NT2/D1 (cell line): Measurements from ENCODE around the gene GBP5.
"Not testable (repeated sequence)": the region's sequence is repeated elsewhere in the genome, so short reads cannot be mapped to it uniquely, and the experiment has no call there.

Source experiments
- DNase-seq: peaks from one replicate; pipeline ENCODE4 v3.0.0-alpha.2; 2011; ENCODE audit warnings: low read depth, low spot score
- H3K27me3 ChIP-seq: 2 replicates; pipeline ENCODE4 v1.6.0; 2011; ENCODE audit warnings: mild to moderate bottlenecking; ENCODE audit not compliant: insufficient read length, insufficient read depth
- H3K36me3 ChIP-seq: 2 replicates; pipeline ENCODE4 v1.6.1; 2011; ENCODE audit warnings: mild to moderate bottlenecking, low read length, mixed read lengths; ENCODE audit not compliant: insufficient read depth, insufficient read length
- H3K4me1 ChIP-seq: 2 replicates; pipeline ENCODE4 v1.5.1; 2011; ENCODE audit not compliant: insufficient read depth, insufficient read length
- H3K4me3 ChIP-seq: 2 replicates; pipeline ENCODE4 v1.5.1; 2011; ENCODE audit warnings: low read depth; ENCODE audit not compliant: insufficient read length
- H3K9ac ChIP-seq: 2 replicates; pipeline ENCODE4 v1.6.0; 2011; ENCODE audit warnings: low read depth; ENCODE audit not compliant: insufficient read length
- H3K9me3 ChIP-seq: 2 replicates; pipeline ENCODE4 v1.5.1; 2011; ENCODE audit warnings: mild to moderate bottlenecking, low read length; ENCODE audit not compliant: insufficient read depth
- SUZ12 ChIP-seq: IDR thresholded peaks from 2 replicates; pipeline ENCODE4 v1.6.1; 2011; ENCODE audit not compliant: insufficient read length, insufficient read depth; ENCODE audit errors: extremely low read depth
- YY1 ChIP-seq: IDR thresholded peaks from 2 replicates; pipeline ENCODE4 v1.6.1; 2011; ENCODE audit not compliant: insufficient read length, insufficient read depth
- ZNF274 ChIP-seq: IDR thresholded peaks from 2 replicates; pipeline ENCODE4 v1.6.1; 2011; ENCODE audit warnings: mild to moderate bottlenecking, low read depth, low read length

GBP5 gene

DNA sequence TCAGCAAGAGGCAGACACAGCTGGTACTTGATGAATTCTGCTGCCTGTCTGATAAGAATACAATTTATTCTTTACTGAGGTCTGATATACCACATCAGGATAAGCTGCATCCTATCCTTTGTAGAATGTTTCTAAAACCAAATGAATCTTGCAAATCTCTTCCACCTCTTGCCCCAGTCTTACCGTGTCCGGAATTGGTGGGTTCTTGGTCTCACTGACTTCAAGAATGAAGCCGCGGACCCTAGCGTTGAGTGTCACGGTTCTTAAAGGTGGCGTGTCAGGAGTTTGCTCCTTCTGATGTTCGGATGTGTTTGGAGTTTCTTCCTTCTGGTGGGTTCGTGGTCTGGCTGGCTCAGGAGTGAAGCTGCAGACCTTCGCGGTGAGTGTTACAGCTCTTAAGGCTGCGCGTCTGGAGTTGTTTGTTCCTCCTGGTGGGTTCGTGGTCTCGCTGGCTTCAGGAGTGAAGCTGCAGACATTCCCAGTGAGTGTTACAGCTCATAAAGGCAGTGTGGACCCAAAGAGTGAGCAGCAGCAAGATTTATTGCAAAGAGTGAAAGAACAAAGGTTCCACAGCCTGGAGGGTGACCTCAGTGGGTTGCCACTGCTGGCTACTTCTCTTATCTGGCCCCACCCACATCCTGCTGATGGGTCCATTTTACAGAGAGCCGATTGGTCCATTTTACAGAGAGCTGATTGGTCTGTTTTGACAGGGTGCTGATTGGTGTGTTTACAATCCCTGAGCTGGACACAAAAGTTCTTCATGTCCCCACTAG lies at the start of gene GBP5:
Gene GBP5 (minus strand): TSS at position 592 of the 773 bp plus-strand sequence. CDS start 3,305 bp downstream, outside the sequence.
- H3K36me3 ChIP-seq, DNase-seq, H3K4me3 ChIP-seq, H3K9ac ChIP-seq, H3K9me3 ChIP-seq, H3K4me1 ChIP-seq, H3K27me3 ChIP-seq: not testable (repeated sequence)

DNA sequence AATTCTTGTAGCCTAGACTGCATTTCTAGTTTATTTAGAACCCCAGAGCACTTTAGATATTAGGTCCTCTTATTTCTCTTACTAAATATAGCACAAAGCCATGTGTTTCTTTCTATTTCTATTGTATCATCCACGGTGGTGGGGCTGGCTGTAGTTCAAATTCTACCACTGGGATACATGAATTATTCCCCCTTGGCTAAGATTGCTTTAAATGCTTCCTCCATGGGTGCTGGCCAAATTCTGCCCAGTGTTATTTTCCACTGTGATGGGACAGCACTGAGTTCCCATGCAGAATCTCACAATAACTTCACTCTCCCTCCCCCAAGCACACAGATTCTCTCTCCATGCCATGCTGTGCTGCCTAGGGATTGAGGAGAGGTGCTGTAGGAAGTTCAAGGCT lies 49.7 kb upstream of the GBP5 start:
- H3K27me3 ChIP-seq = no peaks in the 10 kb centered on the region
- DNase-seq = no peak
- peaks cover 11% of the 10 kb centered on the region for H3K9me3 ChIP-seq
- H3K4me1 ChIP-seq = no peaks in the 10 kb centered on the region
- no peak overlapping the region for H3K4me3 ChIP-seq
- TF ChIP-seq ZNF274 = no peak
- no peak for TF ChIP-seq YY1
- H3K36me3 ChIP-seq = no peaks in the 10 kb centered on the region
- no peak overlapping the region for H3K9ac ChIP-seq

DNA sequence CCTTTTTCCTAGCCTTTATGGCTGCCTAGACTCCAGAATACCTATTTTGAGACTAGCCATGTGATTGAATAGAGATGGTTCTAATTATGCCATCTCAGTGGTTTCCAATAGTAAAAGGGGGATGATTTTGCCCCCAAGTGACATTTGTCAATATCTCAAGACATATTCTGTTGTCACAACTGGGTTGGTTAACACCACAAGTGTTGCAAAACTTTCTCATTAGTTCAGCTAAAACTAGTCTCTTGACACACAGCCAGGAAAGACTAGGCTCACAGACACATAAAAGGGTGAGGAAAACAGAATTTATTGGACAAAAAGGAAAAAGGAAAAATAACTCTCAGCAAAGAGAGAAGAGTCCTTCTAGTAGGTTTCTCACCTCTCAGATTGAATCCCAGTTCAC lies 39.9 kb upstream of the GBP5 start:
- Histone ChIP-seq H3K9me3 (peaks cover 18% of the 10 kb centered on the region; the same call in 1 of the 2 replicates), H3K27me3 (no peaks in the 10 kb centered on the region), H3K9ac (no peak overlapping the region), H3K4me1 (no peaks in the 10 kb centered on the region), H3K4me3 (no peak overlapping the region), H3K36me3 (no peaks in the 10 kb centered on the region)
- no peak for TF ChIP-seq SUZ12
- no peak for TF ChIP-seq ZNF274
- no peak for TF ChIP-seq YY1
- DNase-seq = no peak

DNA sequence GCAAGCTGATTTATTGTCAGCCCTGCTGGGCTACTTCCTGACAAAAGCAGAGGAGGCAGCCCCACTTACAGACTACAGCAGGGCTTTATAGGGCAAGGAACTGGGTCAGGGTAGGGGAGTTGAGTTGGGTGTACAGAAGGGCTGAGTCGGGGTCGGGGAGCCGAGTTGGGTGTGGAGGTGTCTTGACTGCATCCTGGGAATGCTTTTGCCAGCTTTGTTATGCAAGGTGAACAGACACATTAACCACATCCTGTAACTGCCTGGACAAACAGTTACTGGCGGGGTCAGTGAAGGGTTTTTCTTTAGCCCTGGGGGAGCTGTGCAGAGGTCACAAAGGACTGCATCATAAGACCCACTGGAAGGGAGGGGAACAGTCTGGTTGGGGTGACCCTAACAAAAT lies 39.1 kb upstream of the GBP5 start:
- H3K27me3 ChIP-seq = no peaks in the 10 kb centered on the region
- no peak overlapping the region for H3K4me3 ChIP-seq
- H3K36me3 ChIP-seq = no peaks in the 10 kb centered on the region
- H3K9me3 ChIP-seq = peaks cover 16% of the 10 kb centered on the region; the same call in 1 of the 2 replicates
- H3K9ac ChIP-seq = no peak overlapping the region
- peak; percentile 8 for DNase-seq
- TF ChIP-seq SUZ12 (no peak), YY1 (no peak), ZNF274 (no peak)
- no peaks in the 10 kb centered on the region for H3K4me1 ChIP-seq

GRCh38 chr1:89310976-89311375 lies 38.3 kb upstream of the GBP5 start:
- Histone ChIP-seq H3K9ac (no peak overlapping the region), H3K9me3 (peaks cover 8% of the 10 kb centered on the region; the same call in 1 of the 2 replicates), H3K27me3 (no peaks in the 10 kb centered on the region), H3K36me3 (no peaks in the 10 kb centered on the region), H3K4me3 (no peak overlapping the region), H3K4me1 (no peaks in the 10 kb centered on the region)
- TF ChIP-seq YY1 (no peak), ZNF274 (no peak)
- DNase-seq = no peak

- DNase-seq = no peak
- H3K9ac ChIP-seq = no peak overlapping the region
- H3K9me3 ChIP-seq = 0 out of 2 replicates have a peak, but pooled peaks cover 3% of the 10 kb centered on the region
- H3K4me3 ChIP-seq = no peak overlapping the region
- H3K4me1 ChIP-seq = no peaks in the 10 kb centered on the region
- H3K27me3 ChIP-seq = no peaks in the 10 kb centered on the region
- TF ChIP-seq SUZ12 (no peak), YY1 (no peak), ZNF274 (no peak)
- H3K36me3 ChIP-seq = no peaks in the 10 kb centered on the region
Observed at GRCh38 chr1:89310505-89310904, 37.8 kb upstream of the GBP5 start.

DNA sequence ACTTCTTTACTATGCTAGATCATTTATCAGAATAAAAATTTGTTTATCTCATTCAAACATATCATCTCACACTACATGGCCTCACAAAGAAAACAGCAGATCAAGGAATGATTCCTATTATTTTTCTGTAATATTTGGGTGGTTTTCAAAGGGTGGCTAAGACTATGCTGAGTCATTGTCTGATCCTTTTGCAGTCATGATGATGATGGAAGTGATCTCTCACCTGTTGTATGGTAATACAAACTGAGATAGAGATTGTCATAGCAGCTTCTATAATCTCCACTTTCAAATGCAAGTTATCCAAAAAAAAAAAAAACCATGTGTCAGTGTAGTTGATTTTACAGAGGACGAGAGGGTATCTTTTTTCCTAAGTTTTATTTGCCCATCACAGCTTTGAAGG lies 37.2 kb upstream of the GBP5 start:
- H3K9ac ChIP-seq = no peak overlapping the region
- no peaks in the 10 kb centered on the region for H3K27me3 ChIP-seq
- no peaks in the 10 kb centered on the region for H3K9me3 ChIP-seq
- no peaks in the 10 kb centered on the region for H3K4me1 ChIP-seq
- H3K36me3 ChIP-seq = no peaks in the 10 kb centered on the region
- TF ChIP-seq SUZ12 (no peak), YY1 (no peak), ZNF274 (no peak)
- H3K4me3 ChIP-seq = no peak overlapping the region
- no peak for DNase-seq

DNA sequence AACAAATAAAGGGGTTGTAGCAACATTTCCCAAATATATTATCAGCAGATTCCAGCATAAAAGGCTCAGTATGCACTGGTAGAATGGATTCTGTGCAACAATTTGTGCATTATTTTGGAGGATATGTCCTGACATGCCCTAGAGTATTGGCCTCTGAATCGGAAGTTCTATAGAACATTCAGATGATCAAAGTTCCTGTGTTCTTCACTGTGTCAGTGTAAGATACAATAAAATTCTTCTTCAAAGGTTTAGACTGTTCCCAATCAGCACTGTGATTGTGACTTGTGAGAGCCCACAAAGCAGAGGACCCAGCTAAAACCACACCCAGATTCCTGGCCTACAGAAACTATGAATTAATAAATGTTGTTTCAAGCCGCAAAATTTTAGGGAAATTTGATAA lies 33.6 kb upstream of the GBP5 start:
- H3K4me3 ChIP-seq = no peak overlapping the region
- TF ChIP-seq YY1 (no peak), ZNF274 (no peak), SUZ12 (no peak)

More for the DNA sequence above, 33.6 kb upstream of the GBP5 start:
- H3K27me3 ChIP-seq = no peaks in the 10 kb centered on the region
- peaks cover 23% of the 10 kb centered on the region for H3K9me3 ChIP-seq
- no peaks in the 10 kb centered on the region for H3K36me3 ChIP-seq
- no peaks in the 10 kb centered on the region for H3K4me1 ChIP-seq
- DNase-seq = no peak
- no peak overlapping the region for H3K9ac ChIP-seq
